Spleen (tissue), 7 donors: Measurements from ENCODE around the gene PRDX1.

Source experiments
- POLR2A ChIP-seq, 3 donors: fragments of 450-650 bp; IDR thresholded peaks; one replicate each; pipeline ENCODE4 v1.5.1; 2017; ENCODE audit warnings: antibody characterized with exemption in 3 of 3, mild to moderate bottlenecking in 1 of 3
- TF ChIP-seq, protein P1 (sequence below), 11 experiments: fragments of 200-600 bp in 7 of 11; fragments of 450-650 bp in 4 of 11; sonication (generic) in 4 of 11; IDR thresholded peaks in 8 of 11; conservative IDR thresholded peaks in 3 of 11; 1 replicate in 7 of 11; 2 replicates in 4 of 11; pipeline versions ENCODE4 v1.4.0 to v1.8.0; 2016 to 2021; ENCODE audit warnings: antibody characterized with exemption in 11 of 11, inconsistent platforms in 4 of 11, mild to moderate bottlenecking in 1 of 11
- donor health status: DM: no; HTN: no; CAD: no; lungs with moderate emphysema.
- donor health status: DM: no; HTN: no; CAD: no.
- donor health status: DM: no; HTN: no; CAD: no.

DNA sequence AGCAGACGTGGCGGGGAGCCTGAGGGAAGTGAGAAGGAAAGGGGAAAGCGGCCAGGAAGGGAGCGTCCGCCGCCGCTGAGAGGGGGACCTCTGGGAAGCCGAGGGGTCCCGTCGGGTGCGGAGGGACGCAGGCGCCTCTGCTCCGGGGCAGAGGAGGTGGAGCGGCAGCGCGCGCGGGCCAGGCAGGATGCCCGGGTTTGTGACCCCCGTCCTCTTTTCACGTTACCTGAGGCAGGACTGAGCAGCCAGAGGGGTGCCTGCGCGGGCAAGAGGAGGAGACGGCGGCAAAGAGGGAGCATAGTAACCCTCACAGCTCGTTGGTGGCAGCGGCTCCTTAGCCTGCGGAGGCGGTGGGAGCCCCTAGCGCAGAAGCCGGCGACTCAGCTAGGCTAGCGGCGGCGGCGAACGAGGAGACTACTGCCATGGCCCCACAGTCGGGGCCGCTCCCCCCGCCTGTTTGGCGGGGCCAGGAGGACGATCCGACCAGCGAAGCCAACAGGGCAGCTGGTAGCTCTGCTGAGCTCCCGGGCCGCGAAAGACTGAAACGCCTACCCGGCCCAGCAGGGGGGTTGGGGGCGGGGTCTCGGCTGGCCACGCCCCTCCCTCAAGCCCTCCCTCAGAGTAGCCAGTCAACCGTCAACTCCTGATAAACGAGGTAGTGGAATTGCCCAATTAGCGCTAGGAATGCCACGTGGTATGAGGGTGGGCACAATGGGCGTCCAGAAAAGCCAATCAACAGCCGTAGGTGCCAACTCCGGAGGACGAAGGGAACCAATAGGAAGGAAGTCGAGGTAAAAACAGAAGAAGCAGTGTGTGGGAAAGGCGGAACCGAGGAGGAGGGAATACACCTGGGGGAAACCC lies 30.8 kb downstream of the PRDX1 start, which contains the start of gene TESK2:
- TF ChIP-seq, protein P1, sequence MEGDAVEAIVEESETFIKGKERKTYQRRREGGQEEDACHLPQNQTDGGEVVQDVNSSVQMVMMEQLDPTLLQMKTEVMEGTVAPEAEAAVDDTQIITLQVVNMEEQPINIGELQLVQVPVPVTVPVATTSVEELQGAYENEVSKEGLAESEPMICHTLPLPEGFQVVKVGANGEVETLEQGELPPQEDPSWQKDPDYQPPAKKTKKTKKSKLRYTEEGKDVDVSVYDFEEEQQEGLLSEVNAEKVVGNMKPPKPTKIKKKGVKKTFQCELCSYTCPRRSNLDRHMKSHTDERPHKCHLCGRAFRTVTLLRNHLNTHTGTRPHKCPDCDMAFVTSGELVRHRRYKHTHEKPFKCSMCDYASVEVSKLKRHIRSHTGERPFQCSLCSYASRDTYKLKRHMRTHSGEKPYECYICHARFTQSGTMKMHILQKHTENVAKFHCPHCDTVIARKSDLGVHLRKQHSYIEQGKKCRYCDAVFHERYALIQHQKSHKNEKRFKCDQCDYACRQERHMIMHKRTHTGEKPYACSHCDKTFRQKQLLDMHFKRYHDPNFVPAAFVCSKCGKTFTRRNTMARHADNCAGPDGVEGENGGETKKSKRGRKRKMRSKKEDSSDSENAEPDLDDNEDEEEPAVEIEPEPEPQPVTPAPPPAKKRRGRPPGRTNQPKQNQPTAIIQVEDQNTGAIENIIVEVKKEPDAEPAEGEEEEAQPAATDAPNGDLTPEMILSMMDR (IDR thresholded peaks at IDR 0.05 in 8 of 11, conservative IDR thresholded peaks at IDR 0.05 in 3 of 11) = peak; percentile 30 to 82 (median 61)
- TF ChIP-seq POLR2A (IDR thresholded peaks at IDR 0.05) = peak; percentile 61 to 76 (median 76)
